ENCODE data around the gene MNDA.

MNDA gene

DNA sequence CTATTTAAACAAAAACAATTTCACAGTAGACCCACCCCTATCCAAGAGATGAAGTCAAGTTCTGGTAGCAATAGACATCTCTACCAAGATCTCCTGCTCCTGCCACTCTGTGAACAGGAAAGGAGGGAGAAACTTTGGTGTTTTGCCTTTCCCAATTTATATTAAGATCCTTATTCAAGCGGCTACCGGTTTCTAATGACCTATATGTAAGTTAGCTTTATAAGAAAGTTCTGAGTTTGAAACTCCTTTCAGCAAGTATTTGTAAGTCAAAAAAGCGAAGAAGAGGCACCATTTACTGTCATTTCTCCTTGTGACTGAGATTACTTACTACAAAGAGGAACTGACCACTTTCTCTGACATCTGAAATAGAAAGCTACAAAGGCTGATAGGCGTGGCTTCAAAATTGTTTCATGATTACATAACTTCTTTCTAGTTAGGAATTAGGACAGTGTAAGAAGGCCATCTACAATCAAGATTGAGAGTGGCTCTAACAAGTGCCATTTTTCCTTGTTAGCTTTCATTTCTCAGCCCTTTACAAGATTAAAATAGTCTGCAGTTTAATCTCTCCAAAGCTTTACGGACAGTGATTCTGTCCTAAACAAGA is at the start of gene MNDA:
TSS of gene MNDA (plus strand) at position 448 of the 604 bp plus-strand sequence. CDS start 10,803 bp downstream, outside the sequence.
- no peak within 1 kb of the TSS for H3K4me3 ChIP-seq (ENCODE audit: low read length, poor library complexity, severe bottlenecking)
- no peak within 1 kb of the TSS for H3K4me2 ChIP-seq (ENCODE audit: low read depth, low read length, poor library complexity, severe bottlenecking)
- no peak within 1 kb of the TSS for H2AFZ ChIP-seq (ENCODE audit: low read length)

DNA sequence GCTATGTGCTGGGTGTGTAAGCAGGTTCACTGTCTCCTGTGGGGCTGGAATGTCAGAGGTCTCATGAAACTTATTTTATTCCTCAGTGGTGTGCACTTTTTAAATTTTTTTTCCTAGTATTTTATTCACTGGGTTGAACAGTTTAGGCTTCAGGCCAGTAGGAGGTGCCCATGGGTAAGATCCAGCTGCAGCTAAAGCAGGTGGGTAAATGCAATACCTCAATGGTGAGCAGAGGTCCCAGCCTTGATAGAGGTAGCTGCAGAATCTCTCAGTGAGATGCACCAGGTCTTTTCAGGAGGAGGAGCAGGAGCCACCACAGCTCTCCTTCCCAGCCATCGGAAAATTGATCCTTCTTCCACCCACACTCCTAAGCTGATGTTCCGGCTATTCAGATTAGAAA is 37.5 kb upstream of the MNDA start:
- Histone ChIP-seq H3K4me2 (ENCODE audit: low read depth, low read length, poor library complexity, severe bottlenecking) (no peak overlapping the region), H3K9me2 (replicated peaks; ENCODE audit: low read depth, low read length) (no peaks in the 10 kb centered on the region), H3K9me3 (ENCODE audit: insufficient read depth, low read depth, low read length) (no peaks in the 10 kb centered on the region), H3K79me2 (ENCODE audit: insufficient read depth, low read length) (no peaks in the 10 kb centered on the region), H3F3A (ENCODE audit: low read depth) (no peaks in the 10 kb centered on the region), H3K27me3 (ENCODE audit: insufficient read depth, low read length, poor library complexity, severe bottlenecking) (no peaks in the 10 kb centered on the region), H3K4me3 (ENCODE audit: low read length, poor library complexity, severe bottlenecking) (no peak overlapping the region), H2AFZ (ENCODE audit: low read length) (no peak overlapping the region), H3K4me1 (ENCODE audit: insufficient read depth, low read length, poor library complexity, severe bottlenecking) (no peaks in the 10 kb centered on the region), H4K20me1 (ENCODE audit: insufficient read depth, low read length, poor library complexity, severe bottlenecking) (no peaks in the 10 kb centered on the region), H3K9ac (ENCODE audit: low read depth, low read length, poor library complexity, severe bottlenecking) (no peak overlapping the region), H3K36me3 (ENCODE audit: insufficient read depth, low read length) (no peaks in the 10 kb centered on the region)
- TF ChIP-seq, protein P1, sequence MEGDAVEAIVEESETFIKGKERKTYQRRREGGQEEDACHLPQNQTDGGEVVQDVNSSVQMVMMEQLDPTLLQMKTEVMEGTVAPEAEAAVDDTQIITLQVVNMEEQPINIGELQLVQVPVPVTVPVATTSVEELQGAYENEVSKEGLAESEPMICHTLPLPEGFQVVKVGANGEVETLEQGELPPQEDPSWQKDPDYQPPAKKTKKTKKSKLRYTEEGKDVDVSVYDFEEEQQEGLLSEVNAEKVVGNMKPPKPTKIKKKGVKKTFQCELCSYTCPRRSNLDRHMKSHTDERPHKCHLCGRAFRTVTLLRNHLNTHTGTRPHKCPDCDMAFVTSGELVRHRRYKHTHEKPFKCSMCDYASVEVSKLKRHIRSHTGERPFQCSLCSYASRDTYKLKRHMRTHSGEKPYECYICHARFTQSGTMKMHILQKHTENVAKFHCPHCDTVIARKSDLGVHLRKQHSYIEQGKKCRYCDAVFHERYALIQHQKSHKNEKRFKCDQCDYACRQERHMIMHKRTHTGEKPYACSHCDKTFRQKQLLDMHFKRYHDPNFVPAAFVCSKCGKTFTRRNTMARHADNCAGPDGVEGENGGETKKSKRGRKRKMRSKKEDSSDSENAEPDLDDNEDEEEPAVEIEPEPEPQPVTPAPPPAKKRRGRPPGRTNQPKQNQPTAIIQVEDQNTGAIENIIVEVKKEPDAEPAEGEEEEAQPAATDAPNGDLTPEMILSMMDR (conservative IDR thresholded peaks at IDR 0.05; ENCODE audit: low read length), result peak; percentile 71
- TF ChIP-seq EZH2phosphoT487 (IDR thresholded peaks at IDR 0.05; ENCODE audit: borderline replicate concordance), result no peak

More for the DNA sequence above, at the start of gene MNDA:
- Histone ChIP-seq H3K9ac (ENCODE audit: low read depth, low read length, poor library complexity, severe bottlenecking) (no peak within 1 kb of the TSS), H3K36me3 (ENCODE audit: insufficient read depth, low read length) (no peaks in the 10 kb centered on the region), H3K79me2 (ENCODE audit: insufficient read depth, low read length) (no peaks in the 10 kb centered on the region), H3K27me3 (ENCODE audit: insufficient read depth, low read length, poor library complexity, severe bottlenecking) (no peaks in the 10 kb centered on the region), H3K9me3 (ENCODE audit: insufficient read depth, low read depth, low read length) (peaks cover 6% of the 10 kb centered on the region), H3K4me1 (ENCODE audit: insufficient read depth, low read length, poor library complexity, severe bottlenecking) (no peaks in the 10 kb centered on the region), H3K9me2 (replicated peaks; ENCODE audit: low read depth, low read length) (no peaks in the 10 kb centered on the region), H4K20me1 (ENCODE audit: insufficient read depth, low read length, poor library complexity, severe bottlenecking) (no peaks in the 10 kb centered on the region), H3F3A (ENCODE audit: low read depth) (no peaks in the 10 kb centered on the region)
- TF ChIP-seq, protein P1 (conservative IDR thresholded peaks at IDR 0.05; ENCODE audit: low read length), result no peak
- no peak for TF ChIP-seq EZH2phosphoT487 (IDR thresholded peaks at IDR 0.05; ENCODE audit: borderline replicate concordance)

DNA sequence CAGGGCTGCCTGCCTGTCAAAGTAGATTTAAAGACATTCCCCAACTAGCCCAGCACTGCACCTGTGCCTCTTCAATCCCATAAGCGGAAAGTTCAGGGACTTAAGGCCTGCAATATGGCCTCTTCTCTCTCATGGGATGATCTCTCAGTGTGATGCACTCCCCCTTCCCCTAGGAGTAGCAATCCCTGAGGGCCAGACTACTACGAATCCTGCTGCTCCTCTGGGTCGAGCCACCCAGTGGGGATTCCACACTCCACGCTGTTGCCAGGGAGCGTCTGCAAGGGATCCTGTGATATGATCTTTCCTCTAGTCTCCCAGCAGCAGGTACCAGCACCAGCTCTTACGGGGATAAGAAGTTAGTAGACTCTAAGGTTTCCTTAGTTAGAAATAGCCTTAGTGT is 36.9 kb upstream of the MNDA start:
- Histone ChIP-seq H4K20me1 (ENCODE audit: insufficient read depth, low read length, poor library complexity, severe bottlenecking) (no peaks in the 10 kb centered on the region), H2AFZ (ENCODE audit: low read length) (no peak overlapping the region), H3K36me3 (ENCODE audit: insufficient read depth, low read length) (no peaks in the 10 kb centered on the region), H3K9me3 (ENCODE audit: insufficient read depth, low read depth, low read length) (no peaks in the 10 kb centered on the region), H3K9me2 (replicated peaks; ENCODE audit: low read depth, low read length) (no peaks in the 10 kb centered on the region), H3K4me3 (ENCODE audit: low read length, poor library complexity, severe bottlenecking) (no peak overlapping the region), H3K4me1 (ENCODE audit: insufficient read depth, low read length, poor library complexity, severe bottlenecking) (no peaks in the 10 kb centered on the region), H3K9ac (ENCODE audit: low read depth, low read length, poor library complexity, severe bottlenecking) (no peak overlapping the region), H3F3A (ENCODE audit: low read depth) (no peaks in the 10 kb centered on the region), H3K79me2 (ENCODE audit: insufficient read depth, low read length) (no peaks in the 10 kb centered on the region), H3K27me3 (ENCODE audit: insufficient read depth, low read length, poor library complexity, severe bottlenecking) (no peaks in the 10 kb centered on the region), H3K4me2 (ENCODE audit: low read depth, low read length, poor library complexity, severe bottlenecking) (no peak overlapping the region)
- no peak for TF ChIP-seq EZH2phosphoT487 (IDR thresholded peaks at IDR 0.05; ENCODE audit: borderline replicate concordance)
- TF ChIP-seq, protein P1 (conservative IDR thresholded peaks at IDR 0.05; ENCODE audit: low read length), result no peak

Measured in Loucy (cell line).